Measurements from ENCODE around the gene ATP7B. TPM values are rescaled to one million over a fixed set of nuclear protein-coding genes. Genes with fewer than 3 reads are reported as not detected.

The ATP7B gene
- total RNA-seq, 6 donors from 2014 or later, result 3.5 to 27.2 (median 5.9) TPM

DNA sequence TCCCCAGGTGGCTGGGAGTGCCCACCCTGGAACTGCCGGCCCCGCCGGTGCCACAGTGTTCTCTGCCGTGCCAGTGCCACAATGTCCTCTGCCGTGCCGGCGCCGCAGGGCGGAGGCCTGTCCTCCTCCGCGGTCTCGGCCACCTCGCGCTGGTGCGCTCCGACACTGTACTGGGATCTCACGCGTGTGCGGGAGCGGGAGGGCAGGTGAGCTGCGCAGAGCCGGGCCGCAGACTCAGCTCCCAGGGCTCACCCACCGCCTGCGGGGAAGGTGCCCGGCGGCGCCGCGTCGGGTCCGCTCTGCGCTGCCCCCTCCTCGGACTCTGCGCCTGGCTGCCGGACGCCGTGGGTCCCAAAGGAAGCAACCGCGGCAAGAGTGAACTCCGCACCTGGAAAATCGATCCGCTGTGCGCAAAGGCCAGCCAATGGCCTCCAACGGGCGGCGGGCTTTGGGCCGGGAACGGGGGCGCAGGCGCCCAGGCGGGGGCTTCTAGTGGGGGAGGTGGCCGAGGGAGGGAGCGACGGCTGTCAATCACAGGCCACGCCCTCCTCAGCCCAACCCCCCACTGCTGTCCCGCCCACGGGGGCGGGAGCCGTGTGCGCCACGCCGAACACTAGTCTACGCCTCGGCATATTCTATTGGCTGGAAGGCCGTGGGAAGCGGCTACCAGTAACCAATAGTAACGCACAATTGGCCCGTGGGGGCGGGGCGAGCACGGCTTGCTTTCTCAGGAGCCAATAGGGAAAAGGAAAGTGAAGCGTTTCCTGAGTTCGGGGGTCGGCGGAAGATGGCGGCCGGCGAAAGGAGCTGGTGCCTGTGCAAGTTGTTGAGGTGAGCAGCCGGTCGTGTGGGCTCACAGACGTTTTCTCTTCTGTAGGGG, 622 bp upstream of the ATP7B start, which contains the start of gene ALG11:
Gene ALG11, plus strand, starts transcription at position 767 of the 880 bp plus-strand sequence. Its CDS starts 21 bp downstream, at position 788.
- Histone ChIP-seq H3K27ac (peak within 1 kb of the TSS; percentile 48 to 84 (median 70)), H3K9me3 (no peaks in the 10 kb centered on the region), H3K4me3 (peak within 1 kb of the TSS; percentile 71 to 97 (median 78)), H3K4me1 (peaks cover 16 to 25% (median 22%) of the 10 kb centered on the region in 4 donors), H3K27me3 (no peaks in the 10 kb centered on the region), H3K36me3 (peaks cover 0 to 4% (median 0%) of the 10 kb centered on the region in 4 donors)
- ATAC-seq (ENCODE audit: low FRiP score in 2 of 2) (peak; percentile 100), DNase-seq (peak; percentile 98 to 99)
- no peak for TF ChIP-seq EP300 (IDR thresholded peaks at IDR 0.05)
- TF ChIP-seq POLR2AphosphoS5 (IDR thresholded peaks at IDR 0.05), result peak; percentile 46 to 59
- TF ChIP-seq, protein P1, sequence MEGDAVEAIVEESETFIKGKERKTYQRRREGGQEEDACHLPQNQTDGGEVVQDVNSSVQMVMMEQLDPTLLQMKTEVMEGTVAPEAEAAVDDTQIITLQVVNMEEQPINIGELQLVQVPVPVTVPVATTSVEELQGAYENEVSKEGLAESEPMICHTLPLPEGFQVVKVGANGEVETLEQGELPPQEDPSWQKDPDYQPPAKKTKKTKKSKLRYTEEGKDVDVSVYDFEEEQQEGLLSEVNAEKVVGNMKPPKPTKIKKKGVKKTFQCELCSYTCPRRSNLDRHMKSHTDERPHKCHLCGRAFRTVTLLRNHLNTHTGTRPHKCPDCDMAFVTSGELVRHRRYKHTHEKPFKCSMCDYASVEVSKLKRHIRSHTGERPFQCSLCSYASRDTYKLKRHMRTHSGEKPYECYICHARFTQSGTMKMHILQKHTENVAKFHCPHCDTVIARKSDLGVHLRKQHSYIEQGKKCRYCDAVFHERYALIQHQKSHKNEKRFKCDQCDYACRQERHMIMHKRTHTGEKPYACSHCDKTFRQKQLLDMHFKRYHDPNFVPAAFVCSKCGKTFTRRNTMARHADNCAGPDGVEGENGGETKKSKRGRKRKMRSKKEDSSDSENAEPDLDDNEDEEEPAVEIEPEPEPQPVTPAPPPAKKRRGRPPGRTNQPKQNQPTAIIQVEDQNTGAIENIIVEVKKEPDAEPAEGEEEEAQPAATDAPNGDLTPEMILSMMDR (IDR thresholded peaks at IDR 0.05), result no peak
- peak in 1 of 4 donors; percentile 68 for TF ChIP-seq POLR2A (IDR thresholded peaks at IDR 0.05)
- 0 to 2% methylated on average over 9 to 60 of the region's 82 CpGs for WGBS, 2 donors

DNA sequence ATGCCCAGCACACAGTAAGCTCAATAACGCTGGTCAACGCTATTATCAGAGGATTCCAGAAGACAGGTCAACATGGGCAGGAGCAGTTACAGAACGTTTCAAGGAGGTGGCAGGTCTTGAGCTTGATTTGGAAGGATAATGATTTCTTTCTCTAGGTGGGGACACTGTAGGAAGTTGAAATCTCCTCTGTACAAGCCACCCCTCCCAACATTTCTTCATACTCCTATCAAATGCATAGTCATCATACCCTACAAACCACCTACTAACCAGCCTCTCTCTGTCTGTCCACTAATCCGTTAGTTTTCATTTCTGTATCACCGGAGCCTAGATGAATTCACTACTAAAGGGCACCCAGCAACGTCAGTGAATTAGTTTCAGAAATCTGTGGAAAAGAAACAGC, 1.3 kb downstream of the ATP7B start:
- ATAC-seq (ENCODE audit: low FRiP score in 2 of 2) (no peak), DNase-seq (no peak)
- Histone ChIP-seq H3K27me3 (no peaks in the 10 kb centered on the region), H3K9me3 (no peaks in the 10 kb centered on the region), H3K36me3 (no peaks in the 10 kb centered on the region), H3K4me3 (no peak overlapping the region), H3K27ac (no peak overlapping the region), H3K4me1 (peaks cover 16 to 25% (median 22%) of the 10 kb centered on the region in 4 donors)
- 66 to 67% methylated on average over 6 of the region's 6 CpGs for WGBS, 2 donors
- TF ChIP-seq, protein P1 (IDR thresholded peaks at IDR 0.05), result no peak
- TF ChIP-seq EP300 (IDR thresholded peaks at IDR 0.05) (no peak), POLR2A (IDR thresholded peaks at IDR 0.05) (no peak), POLR2AphosphoS5 (IDR thresholded peaks at IDR 0.05) (no peak)

DNA sequence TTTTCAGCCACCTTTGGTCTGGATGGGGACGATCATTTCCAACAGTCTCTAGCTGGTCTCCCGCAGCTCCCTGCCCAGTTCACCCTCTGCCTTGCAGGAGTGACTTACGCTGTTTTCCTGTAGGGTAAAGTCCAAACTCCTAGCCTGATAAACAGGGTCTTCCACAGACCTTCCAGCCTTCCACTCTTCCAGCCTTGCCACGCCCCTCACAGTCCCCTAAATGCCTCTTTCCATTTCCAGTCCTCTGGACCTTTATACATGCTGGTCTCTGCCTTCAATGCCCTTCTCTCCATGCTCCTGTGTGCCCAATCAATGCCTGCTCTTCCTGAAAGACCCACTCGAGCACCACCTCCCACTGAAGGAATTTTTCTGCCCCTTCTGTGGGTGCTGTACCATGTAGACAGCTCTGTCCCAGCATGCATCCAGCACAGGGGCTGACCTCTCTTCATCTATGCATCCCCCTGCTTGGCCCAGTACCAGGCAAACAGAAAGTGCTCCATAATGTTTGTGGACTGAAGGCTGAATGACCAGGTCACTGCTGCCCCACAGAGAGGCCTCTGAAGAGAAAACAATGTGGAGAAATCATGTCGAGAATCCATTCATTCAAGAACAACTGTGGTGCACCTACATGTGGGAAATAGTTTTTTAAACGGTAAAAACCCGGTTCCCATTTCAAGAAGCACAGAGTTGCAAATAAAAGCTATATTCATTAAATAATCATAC, 4.6 kb downstream of the ATP7B start:
- ATAC-seq (ENCODE audit: low FRiP score in 2 of 2) (no peak), DNase-seq (no peak)
- no peaks in the 10 kb centered on the region for H3K9me3 ChIP-seq
- no peaks in the 10 kb centered on the region for H3K27me3 ChIP-seq
- TF ChIP-seq POLR2AphosphoS5 (IDR thresholded peaks at IDR 0.05) (no peak), POLR2A (IDR thresholded peaks at IDR 0.05) (no peak), EP300 (IDR thresholded peaks at IDR 0.05) (no peak)
- TF ChIP-seq, protein P1 (IDR thresholded peaks at IDR 0.05), result no peak
- no peak overlapping the region for H3K27ac ChIP-seq
- no peaks in the 10 kb centered on the region for H3K36me3 ChIP-seq
- no peak overlapping the region for H3K4me3 ChIP-seq
- peaks cover 5 to 11% (median 10%) of the 10 kb centered on the region in 4 donors for H3K4me1 ChIP-seq
- 84 to 91% methylated on average over 8 of the region's 8 CpGs for WGBS, 2 donors

DNA sequence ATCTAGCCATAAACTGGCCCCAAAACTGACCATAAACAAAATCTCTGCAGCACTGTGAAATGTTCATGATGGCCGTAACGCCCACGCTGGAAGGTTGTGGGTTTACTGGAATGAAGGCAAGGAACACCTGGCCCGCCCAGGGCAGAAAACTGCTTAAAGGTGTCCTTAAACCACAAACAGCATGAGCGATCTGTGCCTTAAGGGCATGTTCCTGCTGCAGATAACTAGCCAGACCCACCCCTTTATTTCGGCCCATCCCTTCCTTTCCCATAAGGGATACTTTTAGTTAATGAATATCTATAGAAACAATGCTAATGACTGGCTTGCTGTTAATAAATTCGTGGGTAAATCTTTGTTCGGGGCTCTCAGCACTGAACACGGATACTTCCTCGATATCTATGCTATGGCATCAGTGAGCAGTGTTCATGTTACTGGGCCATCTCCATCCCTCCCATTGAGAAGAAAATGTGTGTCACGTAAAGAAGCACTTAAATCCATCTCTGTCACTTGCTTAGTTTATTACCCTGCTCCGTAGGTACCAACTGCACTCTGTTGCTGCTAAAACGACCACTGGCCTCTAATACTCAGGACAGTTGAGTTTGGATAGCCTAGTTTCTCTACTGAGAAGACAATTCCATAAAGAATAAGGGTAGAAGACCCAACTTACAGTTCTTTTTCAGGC, 5.3 kb downstream of the ATP7B start:
- no peaks in the 10 kb centered on the region for H3K27me3 ChIP-seq
- ATAC-seq (ENCODE audit: low FRiP score in 2 of 2) (no peak), DNase-seq (no peak)
- H3K36me3 ChIP-seq, result no peaks in the 10 kb centered on the region
- H3K9me3 ChIP-seq, result no peaks in the 10 kb centered on the region
- 91 to 94% methylated on average over 13 of the region's 13 CpGs for WGBS, 2 donors
- no peak overlapping the region for H3K27ac ChIP-seq
- TF ChIP-seq, protein P1 (IDR thresholded peaks at IDR 0.05), result no peak
- TF ChIP-seq POLR2A (IDR thresholded peaks at IDR 0.05), result no peak
- TF ChIP-seq EP300 (IDR thresholded peaks at IDR 0.05), result no peak
- no peak for TF ChIP-seq POLR2AphosphoS5 (IDR thresholded peaks at IDR 0.05)
- peaks cover 3 to 9% (median 8%) of the 10 kb centered on the region in 4 donors for H3K4me1 ChIP-seq
- H3K4me3 ChIP-seq, result no peak overlapping the region
